ENCODE data around the gene RABL3. TPM values are rescaled to one million over a fixed set of nuclear protein-coding genes. Genes with fewer than 3 reads are reported as not detected.
"Not testable (repeated sequence)": the region's sequence is repeated elsewhere in the genome, so short reads cannot be mapped to it uniquely, and the experiment has no call there.

The RABL3 gene
- total RNA-seq, 2 experiments from 2014 or later = 28.8 to 37.1 TPM

DNA sequence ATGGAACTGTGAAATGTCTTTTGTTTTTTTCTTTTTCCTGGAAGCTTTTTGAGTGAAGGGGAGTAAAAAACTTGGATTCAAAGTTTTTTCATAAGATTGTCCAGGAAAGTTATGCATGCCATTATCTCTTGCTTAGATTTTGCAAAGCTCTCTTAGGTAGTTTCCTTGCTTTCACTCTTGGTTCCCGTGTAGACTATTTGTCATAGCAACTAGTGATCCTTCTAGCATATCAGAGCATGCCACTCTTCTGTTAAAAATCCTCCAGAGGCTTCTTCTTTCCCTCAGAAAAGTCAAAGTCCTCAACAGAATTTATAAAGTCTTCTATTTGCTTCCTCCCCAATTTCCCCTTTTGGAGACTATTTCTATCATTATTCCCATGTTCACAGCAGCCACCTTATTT is 21.3 kb upstream of the RABL3 start:
- no peak for ATAC-seq
- TF ChIP-seq, protein P1, sequence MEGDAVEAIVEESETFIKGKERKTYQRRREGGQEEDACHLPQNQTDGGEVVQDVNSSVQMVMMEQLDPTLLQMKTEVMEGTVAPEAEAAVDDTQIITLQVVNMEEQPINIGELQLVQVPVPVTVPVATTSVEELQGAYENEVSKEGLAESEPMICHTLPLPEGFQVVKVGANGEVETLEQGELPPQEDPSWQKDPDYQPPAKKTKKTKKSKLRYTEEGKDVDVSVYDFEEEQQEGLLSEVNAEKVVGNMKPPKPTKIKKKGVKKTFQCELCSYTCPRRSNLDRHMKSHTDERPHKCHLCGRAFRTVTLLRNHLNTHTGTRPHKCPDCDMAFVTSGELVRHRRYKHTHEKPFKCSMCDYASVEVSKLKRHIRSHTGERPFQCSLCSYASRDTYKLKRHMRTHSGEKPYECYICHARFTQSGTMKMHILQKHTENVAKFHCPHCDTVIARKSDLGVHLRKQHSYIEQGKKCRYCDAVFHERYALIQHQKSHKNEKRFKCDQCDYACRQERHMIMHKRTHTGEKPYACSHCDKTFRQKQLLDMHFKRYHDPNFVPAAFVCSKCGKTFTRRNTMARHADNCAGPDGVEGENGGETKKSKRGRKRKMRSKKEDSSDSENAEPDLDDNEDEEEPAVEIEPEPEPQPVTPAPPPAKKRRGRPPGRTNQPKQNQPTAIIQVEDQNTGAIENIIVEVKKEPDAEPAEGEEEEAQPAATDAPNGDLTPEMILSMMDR (IDR thresholded peaks at IDR 0.05) = no peak
- H3K27me3 Mint-ChIP-seq = no peaks in the 10 kb centered on the region
- H3K4me1 Mint-ChIP-seq (ENCODE audit: low read depth) = peaks cover 66% of the 10 kb centered on the region
- intact Hi-C loops (cut with micrococcal nuclease) = no loop called here
- no peak for DNase-seq
- H3K4me3 Mint-ChIP-seq = no peak overlapping the region
- ChIA-PET CTCF (interaction anchor here (0.8 to 2.4 kb wide), 2 partner anchors 202 to 204 kb away, joined by 3 to 7 read pairs; no protein-coding TSS in a partner anchor), POLR2A (no interaction called here)
- no peaks in the 10 kb centered on the region for H3K9me3 Mint-ChIP-seq
- H3K36me3 Mint-ChIP-seq (ENCODE audit: low read depth) = peaks cover 15% of the 10 kb centered on the region
- no peak overlapping the region for H3K27ac Mint-ChIP-seq

DNA sequence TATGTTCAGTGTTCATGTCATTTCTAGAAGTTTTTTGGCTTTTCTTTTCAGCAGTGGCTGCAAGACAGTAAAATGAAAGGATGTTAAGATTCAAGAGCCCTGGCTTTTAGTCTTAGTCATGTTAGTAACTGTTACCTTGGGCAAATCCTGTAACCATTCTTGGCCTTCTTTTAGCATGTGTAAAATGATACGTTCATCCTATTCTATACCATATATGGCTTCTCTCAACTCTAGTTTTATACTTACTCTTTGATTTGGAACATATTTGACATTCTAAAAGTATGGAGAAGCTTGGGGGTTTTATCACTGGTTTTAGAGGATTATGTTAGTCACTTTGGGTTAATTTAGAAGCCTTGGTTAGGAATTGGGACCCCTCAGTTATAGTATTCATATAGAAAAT is 20.3 kb upstream of the RABL3 start:
- intact Hi-C loops (cut with micrococcal nuclease) = no loop called here
- POLR2A ChIA-PET = no interaction called here
- no peak for DNase-seq
- Mint-ChIP-seq H3K9me3 (no peaks in the 10 kb centered on the region), H3K27ac (no peak overlapping the region), H3K4me1 (ENCODE audit: low read depth) (peaks cover 66% of the 10 kb centered on the region), H3K27me3 (no peaks in the 10 kb centered on the region), H3K4me3 (no peak overlapping the region), H3K36me3 (ENCODE audit: low read depth) (peaks cover 20% of the 10 kb centered on the region)
- no peak for ATAC-seq
- TF ChIP-seq, protein P1 (IDR thresholded peaks at IDR 0.05) = no peak
- CTCF ChIA-PET = interaction anchor here (0.8 to 1.0 kb wide), 2 partner anchors 33 to 203 kb away, joined by 3 to 4 read pairs; no protein-coding TSS in a partner anchor

DNA sequence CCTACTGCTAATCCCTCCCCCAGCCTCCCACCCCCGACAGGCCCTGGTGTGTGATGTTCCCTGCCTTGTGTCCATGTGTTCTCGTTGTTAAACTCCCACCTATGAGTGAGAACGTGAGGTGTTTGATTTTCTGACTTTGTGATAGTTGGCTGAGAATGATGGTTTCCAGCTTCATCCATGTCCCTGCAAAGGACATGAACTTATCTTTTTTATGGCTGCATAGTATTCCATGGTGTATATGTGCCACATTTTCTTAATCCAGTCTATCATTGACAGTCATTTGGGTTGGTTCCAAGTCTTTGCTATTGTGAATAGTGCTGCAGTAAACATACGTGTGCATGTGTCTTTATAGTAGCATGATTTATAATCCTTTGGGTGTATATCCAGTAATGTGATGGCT is 16.2 kb upstream of the RABL3 start:
- H3K4me3 Mint-ChIP-seq; ATAC-seq; intact Hi-C loops (cut with micrococcal nuclease); H3K9me3 Mint-ChIP-seq; H3K27me3 Mint-ChIP-seq; POLR2A ChIA-PET; H3K27ac Mint-ChIP-seq; DNase-seq; CTCF ChIA-PET: not testable (repeated sequence)
- peaks cover 53% of the 10 kb centered on the region for H3K4me1 Mint-ChIP-seq (ENCODE audit: low read depth)
- peaks cover 44% of the 10 kb centered on the region for H3K36me3 Mint-ChIP-seq (ENCODE audit: low read depth)

DNA sequence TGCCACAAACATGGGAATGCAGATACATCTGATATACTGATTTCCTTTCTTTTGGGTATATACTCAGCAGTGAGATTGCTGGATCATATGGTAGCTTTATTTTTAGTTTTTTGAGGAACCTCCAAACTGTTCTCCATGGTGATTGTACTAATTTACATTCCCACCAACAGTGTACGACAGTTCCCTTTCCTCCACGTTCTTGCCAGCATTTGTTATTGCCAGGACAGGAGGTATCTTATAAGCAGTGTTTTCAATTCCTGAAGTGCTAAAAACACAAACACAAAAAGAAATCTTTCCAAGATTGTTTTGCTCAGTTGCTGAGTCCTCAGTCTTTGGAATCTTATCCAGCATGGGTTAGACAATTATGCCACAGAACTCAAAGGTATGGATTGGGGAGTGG is 13.7 kb upstream of the RABL3 start:
- Mint-ChIP-seq H3K9me3 (peaks cover 4% of the 10 kb centered on the region), H3K27me3 (no peaks in the 10 kb centered on the region), H3K36me3 (ENCODE audit: low read depth) (peaks cover 61% of the 10 kb centered on the region), H3K4me3 (no peak overlapping the region), H3K4me1 (ENCODE audit: low read depth) (peaks cover 48% of the 10 kb centered on the region), H3K27ac (no peak overlapping the region)
- DNase-seq = no peak
- TF ChIP-seq, protein P1 (IDR thresholded peaks at IDR 0.05) = no peak
- ChIA-PET POLR2A (no interaction called here), CTCF (no interaction called here)
- intact Hi-C loops (cut with micrococcal nuclease) = no loop called here
- no peak for ATAC-seq

DNA sequence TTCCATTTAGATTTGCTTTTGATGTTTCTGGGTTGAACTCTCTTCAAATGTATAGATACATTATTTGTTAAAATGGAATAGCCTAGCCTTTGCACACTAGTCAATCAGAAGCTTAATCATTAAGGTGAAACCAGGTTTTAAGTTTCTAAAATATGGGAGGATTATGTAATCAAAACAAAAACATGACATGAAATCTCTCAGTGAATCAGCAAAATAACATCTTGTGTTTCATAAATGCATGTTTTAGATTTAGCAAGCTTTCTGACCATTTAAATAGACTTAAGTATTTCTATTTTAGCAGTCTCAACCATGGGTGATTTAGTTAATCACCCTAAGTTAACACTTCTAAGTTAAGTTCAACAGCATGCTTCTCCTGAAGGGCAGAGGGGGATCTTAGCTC is 11.5 kb upstream of the RABL3 start:
- no peaks in the 10 kb centered on the region for H3K27me3 Mint-ChIP-seq
- ChIA-PET POLR2A (no interaction called here), CTCF (interaction anchor here (1.1 to 1.3 kb wide), 3 partner anchors 13 to 195 kb away, joined by 4 to 9 read pairs (median 5); no protein-coding TSS in a partner anchor)
- no peak for ATAC-seq
- H3K36me3 Mint-ChIP-seq (ENCODE audit: low read depth) = peaks cover 54% of the 10 kb centered on the region
- H3K4me1 Mint-ChIP-seq (ENCODE audit: low read depth) = peaks cover 32% of the 10 kb centered on the region
- peaks cover 4% of the 10 kb centered on the region for H3K9me3 Mint-ChIP-seq
- intact Hi-C loops (cut with micrococcal nuclease) = no loop called here
- H3K4me3 Mint-ChIP-seq = no peak overlapping the region
- TF ChIP-seq, protein P1 (IDR thresholded peaks at IDR 0.05) = no peak
- no peak overlapping the region for H3K27ac Mint-ChIP-seq
- DNase-seq = no peak
